Upper lobe of right lung (tissue), 1 donor: ENCODE results near the gene SMARCC1. TPM values are rescaled to one million over a fixed set of nuclear protein-coding genes. Genes with fewer than 3 reads are reported as not detected.
"Not testable (repeated sequence)": the region's sequence is repeated elsewhere in the genome, so short reads cannot be mapped to it uniquely, and the experiment has no call there.

Experiments
- ATAC-seq: fragments of 200-7000 bp; cut with Tn5 transposase; one replicate; pipeline ENCODE4 v1.9.1; 2020; ENCODE audit warnings: mild to moderate bottlenecking, moderate library complexity
- DNase-seq: peaks from one replicate; pipeline ENCODE4 v3.0.0-alpha.2; 2020
- H3K27ac ChIP-seq: fragments of 200-600 bp; one replicate; pipeline ENCODE4 v1.8.0; 2022
- H3K27me3 ChIP-seq: fragments of 200-600 bp; one replicate; pipeline ENCODE4 v1.8.0; 2022; ENCODE audit warnings: mild to moderate bottlenecking
- H3K36me3 ChIP-seq: fragments of 200-600 bp; one replicate; pipeline ENCODE4 v1.8.0; 2022
- H3K4me1 ChIP-seq: fragments of 200-600 bp; one replicate; pipeline ENCODE4 v1.8.0; 2022
- H3K4me3 ChIP-seq: fragments of 200-600 bp; one replicate; pipeline ENCODE4 v1.8.0; 2022; ENCODE audit warnings: mild to moderate bottlenecking
- H3K9me3 ChIP-seq: fragments of 200-600 bp; one replicate; pipeline ENCODE4 v1.8.0; 2022
- CTCF ChIP-seq: fragments of 200-600 bp; IDR thresholded peaks from one replicate; pipeline ENCODE4 v1.8.0; 2022; ENCODE audit warnings: antibody characterized with exemption
- intact Hi-C: fragments of 100-400 bp; cut with DNase I; formaldehyde crosslinking; loops from one replicate; pipeline ENCODE4 v1.11.0; 2022
- long read RNA-seq: library from polyadenylated mRNA; unstranded; transcript quantifications from one replicate; pipeline ENCODE4 v2.0.0, GENCODE V29; 2021
- total RNA-seq: library from RNA; stranded (reverse); fragmentation: NEBNext Ultra II Directional; extraction: Animal tissue kit (Norgen Biotek cat#: 25700); gene quantifications from one replicate; pipeline ENCODE4 v1.2.1, GENCODE V29; 2021
- donor health status: DM: no; HTN: yes; CAD: no; lungs with severe emphysema.

The SMARCC1 gene
- total RNA-seq, result 67.9 TPM
- long read RNA-seq, full-length matches to known transcripts, result 36 of 72 reads
- long read RNA-seq, partial matches to known transcripts, result 17 of 72 reads
- long read RNA-seq, other reads (novel, unspliced or antisense), result 19 of 72 reads

- intact Hi-C loops, result no loop called here
- Histone ChIP-seq H3K27ac (peak within 1 kb of the TSS; percentile 99), H3K36me3 (no peaks in the 10 kb centered on the region), H3K27me3 (no peaks in the 10 kb centered on the region), H3K4me1 (peaks cover 29% of the 10 kb centered on the region), H3K9me3 (no peaks in the 10 kb centered on the region), H3K4me3 (peak within 1 kb of the TSS; percentile 82)
- peak; percentile 98 for ATAC-seq
- peak; percentile 99 for DNase-seq
- peak; percentile 13 for TF ChIP-seq CTCF
These were observed at the start of gene SMARCC1 for GRCh38 chr3:47781685-47782445. Gene SMARCC1 (minus strand): TSS chr3:47781893. CDS start chr3:47781797, 96 bp downstream.

- H3K9me3 ChIP-seq, H3K27me3 ChIP-seq, H3K27ac ChIP-seq, DNase-seq, H3K4me3 ChIP-seq, ATAC-seq, intact Hi-C loops: not testable (repeated sequence)
- peaks cover 15% of the 10 kb centered on the region for H3K4me1 ChIP-seq
- peaks cover 74% of the 10 kb centered on the region for H3K36me3 ChIP-seq
These were observed 47.8 kb upstream of the SMARCC1 start for GRCh38 chr3:47829482-47829881.

GRCh38 chr3:47825590-47825989 lies 43.9 kb upstream of the SMARCC1 start:
- H3K27me3 ChIP-seq, result no peaks in the 10 kb centered on the region
- peak overlapping the region; percentile 99 for H3K4me3 ChIP-seq
- peaks cover 47% of the 10 kb centered on the region for H3K36me3 ChIP-seq
- H3K4me1 ChIP-seq, result peaks cover 20% of the 10 kb centered on the region
- no peak for TF ChIP-seq CTCF
- DNase-seq, result no peak
- no peaks in the 10 kb centered on the region for H3K9me3 ChIP-seq
- peak overlapping the region; percentile 89 for H3K27ac ChIP-seq
- ATAC-seq, result no peak
- intact Hi-C loops, result no loop called here

- H3K27ac ChIP-seq, result peak overlapping the region; percentile 89
These were observed 43.1 kb upstream of the SMARCC1 start for GRCh38 chr3:47824541-47825473.

GRCh38 chr3:47817609-47818008 lies 35.9 kb upstream of the SMARCC1 start:
- H3K4me3 ChIP-seq, result no peak overlapping the region
- peaks cover 48% of the 10 kb centered on the region for H3K36me3 ChIP-seq
- intact Hi-C loops, result no loop called here
- TF ChIP-seq CTCF, result no peak
- H3K27ac ChIP-seq, result no peak overlapping the region
- no peak for DNase-seq
- no peaks in the 10 kb centered on the region for H3K4me1 ChIP-seq
- ATAC-seq, result no peak
- H3K9me3 ChIP-seq, result no peaks in the 10 kb centered on the region
- no peaks in the 10 kb centered on the region for H3K27me3 ChIP-seq

More at GRCh38 chr3:47824541-47825473, 43.1 kb upstream of the SMARCC1 start:
- intact Hi-C loops, result no loop called here
- ATAC-seq, result peak; percentile 100
- Histone ChIP-seq H3K27me3 (no peaks in the 10 kb centered on the region), H3K4me1 (peaks cover 20% of the 10 kb centered on the region), H3K36me3 (peaks cover 46% of the 10 kb centered on the region), H3K9me3 (no peaks in the 10 kb centered on the region), H3K4me3 (peak overlapping the region; percentile 99)
- peak; percentile 90 for DNase-seq
- peak; percentile 82 for TF ChIP-seq CTCF
